HEK293 (cell line): ENCODE results near the gene LSMEM2.

Experiments used
- RBAK ChIP-seq: fragments of 450-650 bp; formaldehyde crosslinking; IDR thresholded peaks from 2 replicates; pipeline ENCODE4 v1.5.1; 2016; ENCODE audit warnings: missing biosample characterization, missing genetic modification characterization
- SETDB1 ChIP-seq: IDR thresholded peaks from one replicate; pipeline ENCODE4 v1.6.1; 2017; ENCODE audit warnings: mild to moderate bottlenecking, low read length, moderate library complexity, mixed read lengths; ENCODE audit not compliant: insufficient read length
- ZEB2 ChIP-seq: fragments of 450-650 bp; formaldehyde crosslinking; IDR thresholded peaks from 2 replicates; pipeline ENCODE4 v1.5.1; 2016; ENCODE audit warnings: missing biosample characterization, missing genetic modification characterization
- ZFP41 ChIP-seq: fragments of 450-650 bp; formaldehyde crosslinking; IDR thresholded peaks from 2 replicates; pipeline ENCODE4 v1.5.1; 2016; ENCODE audit warnings: missing biosample characterization, missing genetic modification characterization, borderline replicate concordance
- ZNF140 ChIP-seq: fragments of 450-650 bp; formaldehyde crosslinking; IDR thresholded peaks from 2 replicates; pipeline ENCODE4 v1.5.1; 2016; ENCODE audit warnings: missing biosample characterization, missing genetic modification characterization
- ZNF274 ChIP-seq, 2 experiments: fragments of 200-500 bp in 1 of 2; fragments of 450-650 bp in 1 of 2; sonication (Bioruptor generic) in 1 of 2; formaldehyde crosslinking in 1 of 2; IDR thresholded peaks; 2 replicates each; pipeline versions ENCODE4 v1.5.1 to v1.6.1; 2014 to 2016; ENCODE audit warnings: borderline replicate concordance in 1 of 2, inconsistent platforms in 1 of 2, low read length in 1 of 2, missing biosample characterization in 1 of 2, missing genetic modification characterization in 1 of 2
- ZNF555 ChIP-seq: fragments of 450-650 bp; formaldehyde crosslinking; conservative IDR thresholded peaks from 2 replicates; pipeline ENCODE4 v1.5.1; 2017; ENCODE audit warnings: missing biosample characterization, mild to moderate bottlenecking, missing genetic modification characterization, inconsistent platforms
- TF ChIP-seq, protein P1 (sequence below): fragments of 450-650 bp; formaldehyde crosslinking; IDR thresholded peaks from 2 replicates; pipeline ENCODE4 v1.5.1; 2016; ENCODE audit warnings: missing biosample characterization, missing genetic modification characterization
- TF ChIP-seq, protein P2 (sequence below): fragments of 450-650 bp; formaldehyde crosslinking; IDR thresholded peaks from 2 replicates; pipeline ENCODE4 v1.5.1; 2016; ENCODE audit warnings: missing biosample characterization, missing genetic modification characterization
- TF ChIP-seq, protein P3 (sequence below): fragments of 450-650 bp; formaldehyde crosslinking; IDR thresholded peaks from 2 replicates; pipeline ENCODE4 v1.5.1; 2016; ENCODE audit warnings: missing biosample characterization, missing genetic modification characterization
- TF ChIP-seq, protein P4 (sequence below): sonication (generic); formaldehyde crosslinking; IDR thresholded peaks from 2 replicates; pipeline ENCODE4 v1.8.1; 2022; ENCODE audit warnings: mild to moderate bottlenecking, moderate library complexity, missing genetic modification reagents
- TF ChIP-seq, protein P5 (sequence below): fragments of 450-650 bp; IDR thresholded peaks from 2 replicates; pipeline ENCODE4 v1.5.1; 2018; ENCODE audit warnings: missing biosample characterization, mild to moderate bottlenecking, missing genetic modification characterization

DNA sequence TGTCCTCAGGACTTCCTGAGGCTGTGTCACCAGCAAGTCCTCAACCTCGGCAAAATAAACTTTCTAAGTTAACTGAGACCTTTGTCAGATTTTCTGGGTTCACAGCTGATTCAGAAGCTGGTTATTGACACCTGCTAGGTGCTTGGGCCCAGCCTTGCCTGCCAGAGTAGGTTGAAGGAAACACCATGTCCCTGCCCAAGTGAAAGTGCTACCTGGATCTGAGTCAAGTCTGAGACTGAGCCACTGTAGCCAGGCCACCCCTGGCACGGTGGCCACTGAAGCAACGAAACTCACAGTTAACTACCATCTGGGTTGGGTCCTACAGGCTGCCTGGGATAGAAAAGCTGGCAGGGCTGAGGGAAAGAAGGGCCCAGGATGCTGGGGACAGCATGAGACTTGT is 35.5 kb downstream of the LSMEM2 start:
- TF ChIP-seq, protein P1, sequence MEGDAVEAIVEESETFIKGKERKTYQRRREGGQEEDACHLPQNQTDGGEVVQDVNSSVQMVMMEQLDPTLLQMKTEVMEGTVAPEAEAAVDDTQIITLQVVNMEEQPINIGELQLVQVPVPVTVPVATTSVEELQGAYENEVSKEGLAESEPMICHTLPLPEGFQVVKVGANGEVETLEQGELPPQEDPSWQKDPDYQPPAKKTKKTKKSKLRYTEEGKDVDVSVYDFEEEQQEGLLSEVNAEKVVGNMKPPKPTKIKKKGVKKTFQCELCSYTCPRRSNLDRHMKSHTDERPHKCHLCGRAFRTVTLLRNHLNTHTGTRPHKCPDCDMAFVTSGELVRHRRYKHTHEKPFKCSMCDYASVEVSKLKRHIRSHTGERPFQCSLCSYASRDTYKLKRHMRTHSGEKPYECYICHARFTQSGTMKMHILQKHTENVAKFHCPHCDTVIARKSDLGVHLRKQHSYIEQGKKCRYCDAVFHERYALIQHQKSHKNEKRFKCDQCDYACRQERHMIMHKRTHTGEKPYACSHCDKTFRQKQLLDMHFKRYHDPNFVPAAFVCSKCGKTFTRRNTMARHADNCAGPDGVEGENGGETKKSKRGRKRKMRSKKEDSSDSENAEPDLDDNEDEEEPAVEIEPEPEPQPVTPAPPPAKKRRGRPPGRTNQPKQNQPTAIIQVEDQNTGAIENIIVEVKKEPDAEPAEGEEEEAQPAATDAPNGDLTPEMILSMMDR (tag by site-specific recombination) = no peak
- TF ChIP-seq ZNF140 (tag by site-specific recombination) (no peak), SETDB1 (no peak), ZFP41 (tag by site-specific recombination) (no peak), RBAK (tag by site-specific recombination) (no peak), ZNF274 (IDR thresholded peaks at IDR 0.05; ENCODE audit: low read length) (no peak), ZNF274 (tag by site-specific recombination; IDR thresholded peaks at IDR 0.05; ENCODE audit: borderline replicate concordance) (no peak), ZEB2 (tag by site-specific recombination) (no peak), ZNF555 (tag by site-specific recombination) (no peak)
- TF ChIP-seq, protein P2, sequence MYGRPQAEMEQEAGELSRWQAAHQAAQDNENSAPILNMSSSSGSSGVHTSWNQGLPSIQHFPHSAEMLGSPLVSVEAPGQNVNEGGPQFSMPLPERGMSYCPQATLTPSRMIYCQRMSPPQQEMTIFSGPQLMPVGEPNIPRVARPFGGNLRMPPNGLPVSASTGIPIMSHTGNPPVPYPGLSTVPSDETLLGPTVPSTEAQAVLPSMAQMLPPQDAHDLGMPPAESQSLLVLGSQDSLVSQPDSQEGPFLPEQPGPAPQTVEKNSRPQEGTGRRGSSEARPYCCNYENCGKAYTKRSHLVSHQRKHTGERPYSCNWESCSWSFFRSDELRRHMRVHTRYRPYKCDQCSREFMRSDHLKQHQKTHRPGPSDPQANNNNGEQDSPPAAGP = no peak
- TF ChIP-seq, protein P3, sequence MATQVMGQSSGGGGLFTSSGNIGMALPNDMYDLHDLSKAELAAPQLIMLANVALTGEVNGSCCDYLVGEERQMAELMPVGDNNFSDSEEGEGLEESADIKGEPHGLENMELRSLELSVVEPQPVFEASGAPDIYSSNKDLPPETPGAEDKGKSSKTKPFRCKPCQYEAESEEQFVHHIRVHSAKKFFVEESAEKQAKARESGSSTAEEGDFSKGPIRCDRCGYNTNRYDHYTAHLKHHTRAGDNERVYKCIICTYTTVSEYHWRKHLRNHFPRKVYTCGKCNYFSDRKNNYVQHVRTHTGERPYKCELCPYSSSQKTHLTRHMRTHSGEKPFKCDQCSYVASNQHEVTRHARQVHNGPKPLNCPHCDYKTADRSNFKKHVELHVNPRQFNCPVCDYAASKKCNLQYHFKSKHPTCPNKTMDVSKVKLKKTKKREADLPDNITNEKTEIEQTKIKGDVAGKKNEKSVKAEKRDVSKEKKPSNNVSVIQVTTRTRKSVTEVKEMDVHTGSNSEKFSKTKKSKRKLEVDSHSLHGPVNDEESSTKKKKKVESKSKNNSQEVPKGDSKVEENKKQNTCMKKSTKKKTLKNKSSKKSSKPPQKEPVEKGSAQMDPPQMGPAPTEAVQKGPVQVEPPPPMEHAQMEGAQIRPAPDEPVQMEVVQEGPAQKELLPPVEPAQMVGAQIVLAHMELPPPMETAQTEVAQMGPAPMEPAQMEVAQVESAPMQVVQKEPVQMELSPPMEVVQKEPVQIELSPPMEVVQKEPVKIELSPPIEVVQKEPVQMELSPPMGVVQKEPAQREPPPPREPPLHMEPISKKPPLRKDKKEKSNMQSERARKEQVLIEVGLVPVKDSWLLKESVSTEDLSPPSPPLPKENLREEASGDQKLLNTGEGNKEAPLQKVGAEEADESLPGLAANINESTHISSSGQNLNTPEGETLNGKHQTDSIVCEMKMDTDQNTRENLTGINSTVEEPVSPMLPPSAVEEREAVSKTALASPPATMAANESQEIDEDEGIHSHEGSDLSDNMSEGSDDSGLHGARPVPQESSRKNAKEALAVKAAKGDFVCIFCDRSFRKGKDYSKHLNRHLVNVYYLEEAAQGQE (tag by site-specific recombination) = no peak
- TF ChIP-seq, protein P4, sequence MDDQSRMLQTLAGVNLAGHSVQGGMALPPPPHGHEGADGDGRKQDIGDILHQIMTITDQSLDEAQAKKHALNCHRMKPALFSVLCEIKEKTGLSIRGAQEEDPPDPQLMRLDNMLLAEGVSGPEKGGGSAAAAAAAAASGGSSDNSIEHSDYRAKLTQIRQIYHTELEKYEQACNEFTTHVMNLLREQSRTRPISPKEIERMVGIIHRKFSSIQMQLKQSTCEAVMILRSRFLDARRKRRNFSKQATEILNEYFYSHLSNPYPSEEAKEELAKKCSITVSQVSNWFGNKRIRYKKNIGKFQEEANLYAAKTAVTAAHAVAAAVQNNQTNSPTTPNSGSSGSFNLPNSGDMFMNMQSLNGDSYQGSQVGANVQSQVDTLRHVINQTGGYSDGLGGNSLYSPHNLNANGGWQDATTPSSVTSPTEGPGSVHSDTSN (CRISPR knock-in tag) = no peak
- TF ChIP-seq, protein P5, sequence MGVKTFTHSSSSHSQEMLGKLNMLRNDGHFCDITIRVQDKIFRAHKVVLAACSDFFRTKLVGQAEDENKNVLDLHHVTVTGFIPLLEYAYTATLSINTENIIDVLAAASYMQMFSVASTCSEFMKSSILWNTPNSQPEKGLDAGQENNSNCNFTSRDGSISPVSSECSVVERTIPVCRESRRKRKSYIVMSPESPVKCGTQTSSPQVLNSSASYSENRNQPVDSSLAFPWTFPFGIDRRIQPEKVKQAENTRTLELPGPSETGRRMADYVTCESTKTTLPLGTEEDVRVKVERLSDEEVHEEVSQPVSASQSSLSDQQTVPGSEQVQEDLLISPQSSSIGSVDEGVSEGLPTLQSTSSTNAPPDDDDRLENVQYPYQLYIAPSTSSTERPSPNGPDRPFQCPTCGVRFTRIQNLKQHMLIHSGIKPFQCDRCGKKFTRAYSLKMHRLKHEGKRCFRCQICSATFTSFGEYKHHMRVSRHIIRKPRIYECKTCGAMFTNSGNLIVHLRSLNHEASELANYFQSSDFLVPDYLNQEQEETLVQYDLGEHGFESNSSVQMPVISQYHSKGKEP (tag by site-specific recombination) = no peak
